Stimulated activated CD8-positive, alpha-beta memory T cell treated with anti-CD3 and anti-CD28 coated beads, Interleukin-12 subunit alpha, Interleukin-12 subunit beta, amount 100 ng/mL, for 24 hours (primary cell): Measurements from ENCODE around the gene EDARADD.

ENCODE experiments used
- DNase-seq: peaks from one replicate; pipeline ENCODE4 v3.0.0-alpha.2; 2020; ENCODE audit errors: extremely low read depth

EDARADD gene

DNA sequence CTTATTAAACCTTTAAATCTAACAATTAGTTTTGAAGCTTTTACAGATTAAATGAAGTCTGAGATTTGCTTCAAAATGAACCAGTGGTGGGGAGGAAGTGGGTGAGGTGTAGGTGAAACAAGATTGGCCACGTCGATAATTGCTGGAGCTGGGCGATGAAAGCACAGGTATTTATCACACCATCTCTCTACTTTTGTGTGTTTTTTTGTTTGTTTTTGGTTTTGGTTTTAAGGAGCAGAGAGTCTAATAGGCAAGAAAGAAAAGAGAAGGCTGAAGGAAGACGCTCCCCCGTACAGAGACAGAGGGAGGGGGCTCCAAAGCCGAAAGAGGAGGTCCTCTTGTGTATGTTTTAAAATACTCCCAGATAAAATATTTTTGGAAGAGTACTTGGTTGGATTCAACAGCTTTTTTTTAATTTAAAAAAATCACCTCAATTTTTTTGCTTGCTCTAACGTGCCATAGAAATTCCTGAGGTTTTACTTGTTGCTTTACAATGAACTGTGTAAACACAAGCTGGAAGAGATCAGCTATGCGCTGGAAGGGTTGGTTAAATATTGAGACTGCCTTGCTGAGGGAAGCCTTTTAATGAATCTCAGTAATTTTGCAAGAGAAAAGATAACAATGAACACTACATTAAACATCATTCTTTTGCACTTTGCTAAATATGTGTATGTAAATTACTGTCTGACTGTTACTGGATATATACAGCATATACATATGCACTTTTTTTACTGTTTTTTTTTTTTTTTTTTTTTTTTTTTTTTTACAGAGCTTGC lies 123.0 kb downstream of the EDARADD start:
- no peak for DNase-seq

DNA sequence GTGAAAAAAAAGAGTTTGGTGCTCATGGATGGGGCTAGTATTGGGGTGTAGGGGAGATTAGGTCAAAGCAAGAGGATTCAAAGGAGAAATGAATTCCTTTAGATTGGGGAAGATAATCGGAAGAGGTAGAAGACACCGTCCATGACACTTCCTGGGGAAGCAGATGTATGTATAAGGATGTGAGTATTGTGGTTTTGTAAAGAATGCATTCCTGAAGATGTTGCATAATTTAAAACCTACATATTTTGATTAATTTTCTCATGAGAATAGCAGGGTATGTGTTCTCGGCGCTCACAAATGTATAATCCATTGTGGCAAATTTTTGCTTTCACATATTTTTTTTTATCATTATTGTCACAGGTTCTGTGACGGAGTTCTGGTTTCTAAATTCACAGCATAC lies 124.2 kb downstream of the EDARADD start:
- no peak for DNase-seq

DNA sequence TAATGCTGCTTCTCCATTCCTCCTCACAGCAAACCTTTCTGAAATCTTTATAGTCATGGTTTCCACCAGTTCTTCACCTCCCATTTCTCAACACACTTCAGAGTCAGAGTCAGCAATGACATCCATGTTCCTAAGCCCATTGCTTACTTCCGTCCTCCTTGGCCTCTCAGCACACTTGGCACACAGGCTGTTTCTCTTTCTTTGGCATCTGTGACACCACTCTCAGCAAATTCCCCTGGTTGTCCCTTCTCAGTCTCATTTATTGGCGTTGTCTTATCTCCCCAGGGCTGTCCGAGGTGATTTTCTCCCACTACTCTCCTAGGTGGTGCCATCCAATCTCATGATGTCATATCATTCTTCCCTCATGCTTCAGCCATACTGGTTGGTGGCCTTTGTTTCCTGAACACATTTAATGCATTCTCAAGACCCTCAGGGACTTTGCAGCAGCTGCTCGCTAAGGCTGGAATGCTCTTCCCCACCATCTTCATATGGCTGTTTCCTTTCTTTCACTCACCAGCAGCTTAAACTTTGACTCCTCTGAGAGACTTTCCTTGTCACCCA lies 126.4 kb downstream of the EDARADD start:
- no peak for DNase-seq

DNA sequence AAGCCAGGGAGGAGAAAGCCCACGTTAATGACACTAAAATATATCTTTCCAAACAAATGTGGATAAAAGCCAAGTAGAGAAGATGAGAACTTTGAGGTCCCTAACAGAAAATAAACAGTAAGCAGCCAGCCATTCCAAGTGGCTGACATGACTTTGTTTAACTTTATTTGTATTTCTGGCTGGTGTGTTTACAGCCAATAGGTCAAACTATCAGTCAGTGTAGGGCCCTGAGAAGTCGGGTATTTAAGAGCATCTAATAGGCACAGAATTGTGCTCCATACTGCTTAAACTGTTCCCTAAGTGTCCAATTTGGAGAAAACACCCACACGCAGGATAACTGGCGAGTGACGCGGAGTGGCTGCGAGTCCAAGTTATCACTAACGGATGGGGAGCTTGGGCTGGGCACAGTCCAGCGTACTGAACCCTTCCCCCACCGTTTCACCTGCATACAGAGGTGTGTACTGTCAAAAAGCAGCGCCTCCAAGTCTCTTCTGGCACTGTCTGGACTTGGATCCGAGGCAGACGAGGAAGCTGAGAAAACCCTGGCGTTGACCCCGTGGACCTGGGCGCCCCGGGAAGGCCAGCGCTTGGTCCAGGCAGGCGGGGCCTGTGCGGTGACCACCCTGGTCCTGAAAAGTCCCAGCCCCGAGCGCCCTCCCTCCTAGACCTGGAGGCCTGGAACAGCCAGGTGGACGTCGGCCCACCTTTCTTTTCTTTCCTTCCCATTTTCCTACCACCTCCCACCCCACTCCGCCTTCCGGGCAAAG lies 129.0 kb downstream of the EDARADD start:
- DNase-seq = no peak

DNA sequence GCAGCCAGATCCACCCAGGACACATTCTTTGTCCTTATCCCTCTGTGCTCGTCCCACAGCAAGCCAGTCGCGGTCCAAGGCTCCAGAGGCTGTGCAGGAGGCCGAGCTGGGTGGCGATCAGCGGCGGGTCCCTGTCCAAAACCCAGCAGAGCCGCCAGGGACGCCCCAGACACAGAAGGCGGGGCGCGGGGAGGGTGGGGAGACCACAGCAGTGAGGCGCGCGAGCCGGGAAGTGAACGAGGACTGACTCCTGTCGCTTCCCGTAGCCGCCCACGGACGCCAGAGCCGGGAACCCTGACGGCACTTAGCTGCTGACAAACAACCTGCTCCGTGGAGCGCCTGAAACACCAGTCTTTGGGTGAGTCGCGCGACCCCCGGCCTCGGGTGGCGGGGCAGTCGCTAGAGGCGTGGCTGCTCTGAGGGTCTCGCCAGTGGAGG lies 129.6 kb downstream of the EDARADD start, which contains the start of gene LGALS8:
Gene LGALS8, plus strand, starts transcription at position 279 of the 438 bp plus-strand sequence. CDS start 2,089 bp downstream, outside the sequence.
- peak; percentile 64 for DNase-seq

DNA sequence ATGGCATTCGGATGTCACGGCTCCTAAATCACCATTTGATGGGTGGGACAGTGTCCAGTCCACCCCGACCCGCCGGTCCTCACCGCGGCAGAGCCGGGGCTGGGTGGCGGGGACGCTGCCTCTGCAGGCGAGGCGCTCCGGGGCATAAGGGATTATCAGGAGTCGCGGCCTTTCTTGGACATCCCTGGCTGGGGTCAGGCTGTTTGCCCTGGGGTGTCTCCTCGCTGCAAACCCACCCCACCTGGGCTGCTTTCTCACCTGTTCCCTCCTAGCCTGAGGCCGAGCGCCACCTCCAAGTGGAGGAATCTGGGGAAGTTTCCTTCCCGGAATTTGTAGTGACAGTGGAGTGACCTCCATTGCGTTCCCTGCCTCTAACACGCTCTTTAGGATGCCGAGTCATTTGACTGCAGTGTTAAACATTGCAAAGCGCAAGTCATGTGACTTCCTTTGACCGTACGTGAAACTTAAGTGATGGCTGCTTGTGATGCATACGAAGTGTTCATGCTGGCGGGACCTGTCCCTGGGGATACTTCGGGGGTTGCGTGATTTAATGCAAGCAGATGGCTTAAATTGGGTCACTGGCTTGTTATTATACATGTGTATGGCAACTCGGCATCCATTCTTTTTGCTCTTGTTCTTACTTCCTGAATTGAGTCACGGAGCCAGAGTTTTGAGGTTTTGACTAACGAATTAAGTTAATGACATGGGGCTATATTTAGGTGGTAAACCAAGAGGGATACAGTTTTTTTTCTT lies 130.2 kb downstream of the EDARADD start:
- DNase-seq = peak; percentile 15

DNA sequence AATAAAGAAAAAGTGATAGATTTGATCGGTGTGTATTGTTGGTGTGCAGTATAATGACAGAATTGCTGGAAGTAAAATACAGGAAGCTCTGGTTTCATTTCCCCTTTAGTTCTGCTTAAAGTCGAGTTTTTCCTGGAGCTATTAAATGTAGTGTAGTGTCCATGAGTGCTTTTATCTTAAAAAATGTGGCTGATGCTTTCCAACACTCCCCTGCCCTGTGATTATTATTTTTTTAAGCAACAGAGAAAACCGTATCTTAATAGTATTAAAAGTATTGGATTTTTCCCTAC lies 130.8 kb downstream of the EDARADD start:
- DNase-seq = no peak

DNA sequence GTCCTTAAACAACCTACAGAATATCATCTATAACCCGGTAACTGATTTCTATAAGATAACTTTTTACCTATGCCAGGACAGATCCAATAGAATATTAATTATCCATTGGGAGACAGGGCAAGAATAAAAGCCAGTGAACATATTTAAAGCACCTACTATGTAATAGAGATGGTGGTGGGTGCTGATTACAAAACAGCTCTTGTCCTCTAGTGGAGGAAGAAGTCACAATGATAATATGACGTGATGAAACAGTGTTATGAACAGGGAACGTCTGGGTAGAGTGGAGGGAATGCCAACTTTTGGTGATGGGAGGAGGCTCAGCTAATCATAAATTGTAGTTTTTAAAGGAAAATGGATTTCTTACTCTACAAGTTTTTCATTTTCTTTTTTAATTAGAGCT lies 132.0 kb downstream of the EDARADD start:
- no peak for DNase-seq

DNA sequence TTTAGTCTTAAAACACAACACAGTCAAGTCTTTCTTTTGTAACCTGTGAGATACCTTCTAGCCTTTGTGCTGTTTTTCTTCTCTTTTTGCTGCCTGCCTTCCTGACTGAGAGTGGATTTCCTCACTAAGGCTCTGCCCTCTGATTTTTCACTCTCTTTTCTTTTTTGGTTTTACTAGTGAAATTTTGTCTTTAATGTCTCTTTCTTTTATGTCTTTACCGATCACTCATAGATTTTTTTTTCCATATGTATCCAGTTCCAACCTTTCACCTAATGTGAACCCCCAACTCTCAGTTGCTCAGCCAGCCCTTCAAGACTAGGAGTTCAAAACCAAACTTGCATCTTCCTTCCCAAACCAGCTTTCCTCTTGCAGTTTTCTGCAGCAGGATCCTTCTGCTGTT lies 136.2 kb downstream of the EDARADD start:
- no peak for DNase-seq

DNA sequence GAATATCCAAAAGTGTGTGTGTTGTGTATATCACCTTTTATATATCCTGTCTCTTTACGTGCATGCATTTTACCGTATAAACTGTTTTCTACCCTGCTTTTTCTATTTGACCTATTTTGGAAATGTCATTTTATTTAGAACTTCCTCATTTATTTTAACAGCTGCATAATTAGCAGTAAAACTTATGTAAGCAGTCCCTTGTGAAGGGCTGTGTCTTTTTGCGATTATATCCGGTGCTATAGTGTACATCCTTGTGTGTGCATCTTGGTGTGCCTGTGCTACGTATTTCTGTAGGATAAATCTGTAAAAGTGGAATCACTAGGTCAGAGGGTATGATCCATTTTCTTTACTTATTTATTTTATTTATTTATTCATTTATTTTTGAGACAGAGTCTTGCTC lies 136.9 kb downstream of the EDARADD start:
- DNase-seq = no peak

DNA sequence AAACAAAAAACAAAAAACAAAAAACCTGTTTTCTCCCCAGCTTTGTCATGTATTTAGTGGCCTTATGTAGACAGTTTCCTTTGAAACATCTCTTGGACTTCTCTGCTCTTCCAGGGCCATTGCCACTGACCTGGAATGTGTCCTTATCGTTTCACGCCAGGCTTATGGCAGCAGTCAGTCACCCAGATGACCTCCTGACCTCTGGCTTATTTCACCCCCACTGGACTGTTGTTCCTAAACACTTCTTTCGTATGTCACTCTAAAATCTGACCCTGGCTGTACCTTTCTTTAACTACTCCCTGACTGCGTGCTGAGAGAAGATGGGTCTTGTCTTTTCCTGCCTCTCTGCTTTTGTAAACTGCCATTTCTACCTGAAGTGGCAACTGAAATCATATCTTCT lies 138.8 kb downstream of the EDARADD start:
- no peak for DNase-seq

DNA sequence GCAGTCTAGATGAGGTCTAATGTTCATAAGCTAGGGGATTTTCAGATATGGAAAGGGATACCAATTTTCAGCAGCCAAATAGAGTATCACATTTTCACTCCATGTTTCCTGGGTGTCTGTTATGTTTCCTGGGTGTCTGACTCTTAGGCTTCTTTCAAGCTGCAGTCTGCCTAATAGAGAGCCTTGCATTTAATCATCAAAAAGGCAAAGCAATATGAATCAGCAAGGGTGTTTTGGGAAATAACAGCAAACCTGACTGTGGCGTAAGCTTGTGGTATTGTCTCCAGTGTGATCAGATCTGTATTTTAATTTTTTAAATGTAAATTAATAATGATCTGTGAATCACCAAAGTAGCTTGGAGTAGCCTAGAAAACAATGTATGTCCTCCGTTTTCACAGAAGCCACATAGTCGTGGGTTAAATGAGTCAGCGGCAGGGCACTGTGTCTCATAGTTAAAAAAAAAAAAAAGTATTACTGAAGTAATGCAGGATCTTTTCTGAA lies 140.1 kb downstream of the EDARADD start:
- DNase-seq = no peak
